Measurements from ENCODE around the gene HS3ST3A1.

DNA sequence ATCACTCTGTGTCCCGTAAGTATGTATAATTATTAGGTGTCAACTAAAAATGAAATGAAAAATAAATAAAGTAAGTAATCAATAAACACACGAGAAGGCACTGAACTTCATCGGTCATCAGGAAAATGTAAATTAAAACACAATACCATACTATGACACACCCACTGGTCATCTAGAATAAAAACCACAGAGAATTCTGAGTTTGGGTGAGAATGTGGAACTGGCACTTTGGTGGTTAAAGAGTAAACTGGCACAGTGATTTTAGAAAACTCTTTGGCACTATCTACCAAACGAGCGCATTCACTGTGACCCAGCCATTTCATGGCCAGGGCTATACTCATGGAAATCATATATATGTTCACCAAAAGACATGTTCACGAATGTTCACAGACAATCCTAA lies 98.2 kb downstream of the HS3ST3A1 start:
- TF ChIP-seq, protein P1, sequence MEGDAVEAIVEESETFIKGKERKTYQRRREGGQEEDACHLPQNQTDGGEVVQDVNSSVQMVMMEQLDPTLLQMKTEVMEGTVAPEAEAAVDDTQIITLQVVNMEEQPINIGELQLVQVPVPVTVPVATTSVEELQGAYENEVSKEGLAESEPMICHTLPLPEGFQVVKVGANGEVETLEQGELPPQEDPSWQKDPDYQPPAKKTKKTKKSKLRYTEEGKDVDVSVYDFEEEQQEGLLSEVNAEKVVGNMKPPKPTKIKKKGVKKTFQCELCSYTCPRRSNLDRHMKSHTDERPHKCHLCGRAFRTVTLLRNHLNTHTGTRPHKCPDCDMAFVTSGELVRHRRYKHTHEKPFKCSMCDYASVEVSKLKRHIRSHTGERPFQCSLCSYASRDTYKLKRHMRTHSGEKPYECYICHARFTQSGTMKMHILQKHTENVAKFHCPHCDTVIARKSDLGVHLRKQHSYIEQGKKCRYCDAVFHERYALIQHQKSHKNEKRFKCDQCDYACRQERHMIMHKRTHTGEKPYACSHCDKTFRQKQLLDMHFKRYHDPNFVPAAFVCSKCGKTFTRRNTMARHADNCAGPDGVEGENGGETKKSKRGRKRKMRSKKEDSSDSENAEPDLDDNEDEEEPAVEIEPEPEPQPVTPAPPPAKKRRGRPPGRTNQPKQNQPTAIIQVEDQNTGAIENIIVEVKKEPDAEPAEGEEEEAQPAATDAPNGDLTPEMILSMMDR (IDR thresholded peaks at IDR 0.05) = no peak
- TF ChIP-seq POLR2A (IDR thresholded peaks at IDR 0.05) (no peak), EP300 (IDR thresholded peaks at IDR 0.05) (no peak)

All from tibial nerve (tissue), 4 donors.